GM18907 (cell line): Measurements from ENCODE around the gene SUPT20HL1.
"Not testable (repeated sequence)": the region's sequence is repeated elsewhere in the genome, so short reads cannot be mapped to it uniquely, and the experiment has no call there.

Source experiments
- ATAC-seq: cut with Tn5 transposase; IDR thresholded peaks from one replicate; pipeline ENCODE4 v1.9.1; 2021; ENCODE audit warnings: mild to moderate bottlenecking, moderate library complexity; ENCODE audit not compliant: unreplicated experiment

Gene SUPT20HL1

DNA sequence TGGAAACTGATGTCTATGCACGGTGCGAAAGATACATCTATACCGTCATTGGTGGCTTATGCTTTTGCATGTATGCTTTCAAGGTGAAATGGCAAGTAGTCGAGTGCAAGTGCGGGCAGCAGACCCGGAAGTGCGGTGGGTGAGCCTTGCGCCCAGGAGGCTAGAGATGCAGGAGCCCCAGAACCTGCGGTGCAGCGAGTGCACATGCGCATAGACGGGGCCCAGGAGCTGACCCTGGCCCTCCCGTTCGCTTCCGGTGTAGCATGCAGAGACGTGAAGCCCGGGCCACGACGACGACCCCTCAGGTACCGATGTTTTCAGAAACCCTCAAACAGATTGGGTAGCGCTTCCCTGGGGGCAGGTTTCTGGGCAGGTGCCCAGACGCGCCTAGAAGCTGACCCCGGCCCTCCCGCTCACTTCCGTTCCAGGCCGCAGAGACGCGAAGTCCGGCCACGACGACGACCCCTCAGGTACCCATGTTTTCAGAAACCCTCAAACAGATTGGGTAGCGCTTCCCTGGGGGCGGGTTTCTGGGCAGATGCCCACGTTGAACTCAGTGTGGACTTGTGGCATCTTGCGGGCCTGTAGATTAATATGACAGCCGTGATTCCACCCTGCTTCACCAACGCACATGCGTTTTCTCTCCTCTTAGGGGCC, 1.8 kb downstream of the SUPT20HL1 start:
- ATAC-seq = not testable (repeated sequence)

DNA sequence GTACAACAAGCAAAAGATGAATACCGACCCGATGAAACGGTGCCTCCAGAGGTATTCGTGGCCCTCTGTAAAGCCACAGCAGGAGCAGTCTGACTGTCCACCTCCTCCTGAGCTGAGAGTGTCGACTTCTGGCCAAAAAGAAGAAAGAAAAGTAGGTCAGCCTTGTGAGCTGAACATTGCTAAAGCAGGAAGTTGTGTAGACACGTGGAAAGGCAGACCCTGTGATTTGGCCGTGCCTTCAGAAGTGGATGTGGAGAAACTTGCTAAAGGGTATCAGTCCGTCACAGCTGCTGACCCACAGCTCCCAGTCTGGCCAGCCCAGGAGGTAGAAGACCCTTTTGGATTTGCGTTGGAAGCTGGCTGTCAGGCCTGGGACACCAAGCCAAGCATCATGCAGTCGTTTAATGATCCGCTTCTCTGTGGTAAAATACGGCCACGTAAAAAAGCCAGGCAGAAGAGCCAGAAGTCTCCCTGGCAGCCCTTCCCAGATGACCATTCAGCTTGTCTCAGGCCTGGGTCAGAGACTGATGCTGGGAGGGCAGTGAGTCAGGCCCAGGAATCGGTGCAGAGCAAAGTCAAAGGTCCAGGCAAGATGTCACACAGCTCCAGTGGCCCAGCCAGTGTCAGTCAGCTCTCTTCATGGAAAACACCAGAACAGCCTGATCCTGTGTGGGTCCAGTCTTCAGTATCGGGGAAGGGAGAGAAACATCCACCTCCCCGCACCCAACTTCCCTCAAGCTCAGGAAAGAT, 3.2 kb downstream of the SUPT20HL1 start:
- ATAC-seq = not testable (repeated sequence)

DNA sequence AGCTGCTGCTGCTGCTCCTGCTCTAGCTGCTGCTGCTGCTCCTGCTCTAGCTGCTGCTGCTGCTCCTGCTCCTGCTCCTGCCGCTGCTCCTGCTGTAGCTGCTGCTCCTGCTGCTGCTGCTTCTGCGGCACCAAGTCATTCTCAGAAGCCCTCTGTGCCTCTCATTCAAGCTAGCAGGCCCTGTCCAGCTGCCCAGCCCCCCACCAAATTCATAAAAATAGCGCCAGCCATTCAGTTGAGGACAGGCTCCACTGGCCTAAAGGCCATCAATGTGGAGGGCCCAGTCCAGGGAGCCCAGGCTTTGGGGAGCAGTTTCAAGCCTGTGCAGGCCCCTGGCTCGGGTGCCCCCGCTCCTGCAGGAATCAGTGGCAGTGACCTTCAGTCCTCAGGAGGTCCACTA, 3.9 kb downstream of the SUPT20HL1 start:
- no peak for ATAC-seq

DNA sequence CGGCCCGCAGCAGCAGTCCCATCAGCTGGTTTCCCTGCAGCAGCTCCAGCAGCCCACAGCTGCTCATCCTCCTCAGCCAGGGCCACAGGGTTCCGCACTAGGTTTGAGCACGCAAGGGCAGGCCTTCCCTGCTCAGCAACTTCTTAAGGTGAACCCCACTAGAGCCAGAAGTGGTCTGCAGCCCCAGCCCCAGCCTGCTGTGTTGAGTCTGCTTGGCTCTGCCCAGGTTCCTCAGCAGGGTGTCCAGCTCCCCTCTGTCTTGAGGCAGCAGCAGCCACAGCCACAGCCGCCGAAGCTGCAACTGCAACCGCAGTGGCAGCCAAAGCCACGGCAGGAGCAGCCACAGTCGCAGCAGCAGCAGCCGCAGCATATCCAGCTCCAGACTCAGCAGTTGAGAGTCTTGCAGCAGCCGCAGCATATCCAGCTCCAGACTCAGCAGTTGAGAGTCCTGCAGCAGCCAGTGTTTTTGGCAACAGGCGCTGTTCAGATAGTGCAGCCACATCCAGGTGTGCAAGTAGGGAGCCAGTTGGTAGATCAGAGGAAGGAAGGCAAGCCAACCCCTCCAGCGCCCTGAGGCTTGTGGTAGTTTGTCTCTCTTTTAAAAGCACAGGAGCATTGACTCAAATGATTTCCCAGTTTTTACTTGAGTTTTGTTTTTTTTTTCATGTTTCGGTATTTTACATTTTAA, 4.6 kb downstream of the SUPT20HL1 start:
- ATAC-seq = no peak

DNA sequence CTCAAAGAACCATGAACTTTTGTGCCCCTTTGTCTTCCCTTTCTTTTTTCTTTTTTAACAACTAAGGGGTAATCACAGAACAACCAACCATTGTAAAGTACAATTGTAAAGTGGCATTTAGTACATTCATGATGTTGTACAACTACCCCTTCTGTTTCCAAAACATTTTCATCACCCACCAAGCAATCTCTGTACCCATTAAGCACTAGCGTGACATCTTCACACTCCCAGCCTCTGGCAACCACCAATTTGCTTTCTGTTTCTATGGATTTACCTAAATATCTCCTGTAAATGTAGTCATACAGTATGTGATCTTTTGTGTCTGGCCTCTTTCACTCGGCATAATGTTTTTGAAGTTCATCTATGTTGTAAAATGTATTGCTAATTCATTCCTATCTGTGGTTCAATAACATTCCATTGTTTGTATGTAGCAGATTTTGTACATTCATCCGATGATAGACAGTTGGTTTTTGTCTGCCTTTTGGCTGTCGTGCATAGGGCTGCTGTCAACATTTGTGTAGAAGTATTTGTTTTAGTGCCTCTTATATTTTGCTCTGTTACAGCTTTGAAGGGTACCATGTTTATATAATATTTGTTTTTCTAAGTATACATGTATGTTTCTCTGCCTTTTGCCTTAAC, 6.4 kb downstream of the SUPT20HL1 start:
- not testable (repeated sequence) for ATAC-seq

DNA sequence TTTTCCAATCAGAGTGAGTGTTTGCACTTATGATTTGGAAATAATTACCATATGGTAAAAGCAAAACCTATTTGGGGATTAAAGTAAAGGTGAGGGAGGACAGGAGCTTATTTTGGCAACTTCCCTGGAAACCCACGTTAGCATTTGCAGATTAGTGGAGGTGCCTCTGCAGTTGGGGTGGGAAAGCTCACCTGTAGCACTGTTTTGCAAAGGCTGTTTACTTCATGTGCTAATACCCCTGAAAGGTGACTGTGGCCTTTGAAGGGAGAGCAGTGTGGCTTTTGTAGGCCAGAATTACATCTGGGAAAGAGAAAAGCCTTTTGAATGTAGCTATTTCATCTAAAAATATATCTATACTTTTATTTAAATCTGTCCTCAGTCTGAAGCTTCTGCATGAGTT, 9.4 kb downstream of the SUPT20HL1 start:
- no peak for ATAC-seq

DNA sequence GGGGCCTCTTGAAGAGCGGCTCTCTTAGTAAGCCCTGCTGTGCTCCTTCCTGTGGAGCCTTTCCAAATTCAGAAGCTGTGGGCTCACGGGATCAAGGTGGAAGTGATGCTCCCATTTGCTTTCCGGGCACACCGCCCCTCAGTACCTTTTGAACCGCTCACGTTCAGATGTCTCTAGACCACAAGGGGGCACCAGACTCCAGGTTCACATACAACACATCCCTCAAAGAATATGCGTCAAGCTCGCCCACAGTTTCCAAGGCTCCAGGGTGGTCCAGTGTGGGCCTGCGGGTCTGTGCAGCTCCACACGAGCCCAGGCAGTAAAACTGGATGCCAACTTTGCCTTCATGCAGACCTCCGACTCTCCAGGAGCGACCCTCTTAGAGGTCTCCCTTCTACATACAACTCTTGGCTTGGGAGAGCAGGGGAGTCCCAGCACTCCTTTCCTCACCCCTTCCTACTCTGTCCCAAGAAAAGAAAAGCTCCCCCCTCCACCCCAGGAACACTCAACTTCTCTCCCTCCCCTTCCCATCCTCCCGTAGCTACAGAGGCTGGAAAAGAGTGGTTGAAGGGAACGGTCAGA, 11.0 kb downstream of the SUPT20HL1 start:
- ATAC-seq = peak; percentile 69

DNA sequence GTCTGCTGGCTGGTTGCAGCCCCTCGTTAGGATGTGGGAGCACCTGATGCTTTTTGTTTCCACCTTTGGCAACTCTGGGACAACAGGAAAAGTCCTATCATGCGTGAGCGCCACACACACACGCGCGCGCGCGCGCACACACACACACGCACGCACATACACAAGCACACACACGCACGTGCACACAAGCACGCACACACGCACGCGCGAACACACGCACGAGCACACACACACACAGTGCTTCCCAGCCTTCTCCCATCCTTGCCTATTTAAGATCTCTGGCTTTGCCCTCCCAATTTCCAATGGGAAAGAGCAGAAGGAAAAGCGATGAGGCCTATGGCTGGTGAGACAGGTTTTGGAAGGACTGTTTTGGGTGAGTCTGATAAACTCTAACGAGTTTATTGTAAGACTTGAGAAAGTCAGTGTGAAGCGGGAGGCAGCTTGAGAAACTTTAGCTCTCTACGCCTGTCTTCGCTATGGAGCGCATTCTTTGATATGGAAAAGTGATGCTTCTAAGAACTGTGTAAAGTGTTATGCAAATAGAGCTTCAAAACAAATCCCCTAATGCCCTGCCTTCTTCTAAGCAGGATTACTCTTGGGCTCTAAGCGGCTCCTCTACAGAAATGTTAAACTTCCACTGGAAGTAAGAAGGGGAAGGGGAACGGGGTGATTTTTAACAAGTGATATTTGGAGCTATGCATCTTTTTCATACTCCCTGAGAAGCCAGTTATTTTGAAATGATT, 11.8 kb downstream of the SUPT20HL1 start:
- no peak for ATAC-seq

DNA sequence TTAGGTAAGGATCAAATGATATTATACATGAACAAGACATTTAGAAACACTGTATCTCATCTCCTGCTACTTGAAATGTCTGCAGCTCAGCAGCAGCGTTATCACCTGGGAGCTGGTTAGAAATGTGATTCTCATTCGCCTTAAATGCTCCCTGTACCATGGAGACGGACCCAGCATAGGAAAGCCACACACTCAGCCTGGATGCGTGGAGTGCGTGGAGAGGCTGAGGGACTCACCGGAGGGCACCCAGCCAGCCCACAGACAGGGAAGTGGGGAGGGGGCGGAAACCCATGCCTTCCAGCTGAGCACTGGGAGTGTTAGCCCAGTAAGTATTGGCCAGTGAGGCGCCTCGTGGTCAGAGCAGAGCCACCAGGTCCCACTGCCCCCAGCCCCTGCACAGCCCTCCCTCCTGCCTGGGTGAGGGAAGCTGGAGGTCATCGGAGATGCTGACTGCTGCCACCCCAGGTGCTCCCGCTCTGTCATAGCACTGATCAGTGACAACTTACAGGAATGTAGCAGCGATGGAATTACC, 15.2 kb downstream of the SUPT20HL1 start:
- ATAC-seq = no peak

DNA sequence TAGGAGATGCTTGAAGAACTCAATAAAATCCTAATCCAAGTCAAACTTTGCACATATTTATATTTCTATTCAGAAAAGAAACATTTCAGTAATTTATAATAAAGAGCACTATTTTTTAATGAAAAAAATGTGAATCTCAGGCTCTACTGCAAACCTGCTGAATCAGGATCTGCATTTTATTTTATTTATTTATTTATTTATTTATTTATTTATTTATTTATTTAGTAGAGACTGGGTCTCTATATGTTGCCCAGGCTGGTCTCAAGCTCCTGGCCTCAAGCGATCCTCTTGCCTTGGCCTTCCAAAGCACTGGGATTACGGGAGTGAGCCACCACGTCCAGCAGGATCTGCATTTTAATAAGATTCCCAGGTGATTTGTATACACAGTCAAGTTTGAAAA, 16.0 kb downstream of the SUPT20HL1 start:
- ATAC-seq = no peak

DNA sequence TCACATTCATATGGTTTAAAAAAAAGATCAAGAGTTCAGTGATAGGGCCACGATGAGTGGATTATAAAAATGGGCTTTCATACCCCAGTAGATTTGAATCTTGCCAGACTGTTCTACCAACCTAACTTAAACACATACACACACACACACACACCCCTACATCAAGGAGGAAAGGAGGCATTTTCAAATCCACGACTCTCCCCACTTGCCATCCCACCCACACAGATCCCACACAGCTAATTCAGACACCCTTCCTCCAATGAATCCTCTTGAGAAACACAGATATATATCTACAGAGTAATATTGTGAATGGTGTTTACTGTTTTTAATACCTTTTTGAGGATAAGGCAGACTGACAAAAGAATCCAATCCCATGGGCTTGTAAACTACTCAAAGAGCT, 16.8 kb downstream of the SUPT20HL1 start:
- no peak for ATAC-seq

DNA sequence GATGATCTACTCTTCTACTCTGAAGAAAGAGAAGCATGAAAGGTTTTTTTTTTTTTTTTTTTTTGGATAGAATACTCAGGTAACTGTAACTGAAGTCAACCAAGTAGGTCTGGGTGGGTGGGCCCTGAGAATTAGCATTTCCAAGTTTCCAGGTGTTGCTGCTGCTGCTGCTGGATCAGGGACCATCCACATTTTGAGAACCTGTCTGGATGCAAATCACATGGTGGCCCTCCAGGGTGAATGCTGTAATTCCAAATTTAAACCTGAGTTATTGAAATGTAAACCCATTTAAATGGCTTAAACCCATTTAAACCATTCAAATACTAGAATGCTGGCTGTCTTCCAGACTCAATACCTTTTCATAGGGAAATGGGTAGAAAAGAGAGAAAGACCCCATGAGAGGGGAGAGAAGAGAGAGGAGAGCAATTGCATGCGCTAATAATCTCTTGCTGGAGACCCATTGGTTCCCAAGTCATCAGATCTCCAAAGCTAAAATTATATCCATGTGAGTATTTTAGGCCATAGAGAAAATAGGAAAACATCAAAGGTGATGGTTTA, 17.6 kb downstream of the SUPT20HL1 start:
- ATAC-seq = no peak

DNA sequence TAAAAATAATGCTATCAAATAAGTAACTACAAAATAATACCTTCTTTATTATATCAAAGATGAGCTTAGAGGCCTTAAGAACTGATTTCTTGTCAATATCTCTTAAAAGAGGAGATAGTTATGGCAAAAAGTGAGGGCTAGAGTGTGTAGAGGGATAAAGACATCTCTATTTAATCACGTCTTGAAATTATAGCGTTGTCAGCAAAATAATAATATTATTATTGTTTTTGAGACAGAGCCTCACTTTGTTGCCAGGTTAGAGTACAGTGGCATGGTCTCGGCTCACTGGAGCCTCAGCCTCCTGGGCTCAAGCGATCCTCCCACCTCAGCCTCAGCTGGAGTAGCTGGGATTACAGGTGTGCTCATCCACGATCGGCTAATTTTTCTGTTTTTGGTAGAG, 18.3 kb downstream of the SUPT20HL1 start:
- ATAC-seq = no peak

DNA sequence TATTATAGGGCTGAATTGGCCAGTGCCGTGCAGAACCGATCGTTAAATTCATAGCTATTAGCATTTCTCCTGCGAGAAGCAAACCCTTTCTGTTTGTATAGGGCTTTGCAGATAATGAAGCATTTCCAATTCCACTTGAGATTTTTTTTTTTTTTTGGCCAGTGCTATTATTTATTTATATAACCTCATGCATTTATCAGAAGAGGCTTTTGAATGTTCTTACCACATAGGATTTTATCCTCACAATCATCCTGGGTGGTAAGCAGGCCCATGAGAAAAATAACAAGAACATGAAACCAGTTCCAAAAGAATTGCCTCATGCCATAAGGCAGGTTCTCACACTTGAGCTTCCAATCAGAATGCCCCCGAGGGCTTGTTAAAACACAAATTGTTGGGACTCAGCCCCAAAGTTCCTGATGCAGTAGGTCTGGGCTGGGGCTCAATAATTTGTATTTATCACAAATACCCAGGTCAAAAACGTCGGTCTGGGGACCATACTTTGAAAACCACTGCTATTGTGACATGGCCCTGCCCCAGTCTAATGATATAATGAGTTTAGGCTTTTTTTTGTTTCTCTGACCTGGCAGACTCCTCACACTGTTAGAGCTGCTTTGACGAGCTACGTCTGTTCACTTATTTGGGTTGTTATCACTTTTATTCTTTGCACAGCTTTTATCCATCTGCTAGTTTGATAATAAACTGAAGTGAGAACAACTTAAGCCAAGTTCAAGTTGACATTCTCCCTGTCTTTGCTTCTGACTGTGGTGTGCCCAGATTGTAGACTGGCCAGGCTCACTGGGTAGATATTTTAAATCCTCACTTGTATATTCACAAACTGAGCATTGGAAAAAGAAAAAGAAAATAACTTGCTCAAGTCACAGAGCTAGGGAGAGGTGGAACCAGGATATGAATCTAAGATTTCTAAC, 20.1 kb downstream of the SUPT20HL1 start:
- no peak for ATAC-seq

DNA sequence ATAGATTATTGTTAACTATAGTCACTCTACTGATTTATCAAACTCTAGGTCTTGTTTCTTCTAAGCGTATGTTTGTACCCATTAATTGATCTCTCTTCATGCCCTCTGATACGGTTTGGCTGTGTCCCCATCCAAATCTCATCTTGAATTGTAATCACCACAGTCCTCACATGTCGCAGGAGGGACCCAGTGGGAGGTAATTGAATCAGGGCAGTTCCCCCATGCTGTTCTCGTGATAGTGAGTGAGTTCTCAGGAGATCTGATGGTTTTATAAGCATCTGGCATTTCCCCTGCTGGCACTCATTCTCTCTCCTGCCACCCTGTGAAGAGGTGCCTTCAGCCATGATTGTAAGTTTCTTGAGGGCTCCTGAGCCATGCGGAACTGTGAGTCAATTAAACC, 21.9 kb downstream of the SUPT20HL1 start:
- ATAC-seq = not testable (repeated sequence)

DNA sequence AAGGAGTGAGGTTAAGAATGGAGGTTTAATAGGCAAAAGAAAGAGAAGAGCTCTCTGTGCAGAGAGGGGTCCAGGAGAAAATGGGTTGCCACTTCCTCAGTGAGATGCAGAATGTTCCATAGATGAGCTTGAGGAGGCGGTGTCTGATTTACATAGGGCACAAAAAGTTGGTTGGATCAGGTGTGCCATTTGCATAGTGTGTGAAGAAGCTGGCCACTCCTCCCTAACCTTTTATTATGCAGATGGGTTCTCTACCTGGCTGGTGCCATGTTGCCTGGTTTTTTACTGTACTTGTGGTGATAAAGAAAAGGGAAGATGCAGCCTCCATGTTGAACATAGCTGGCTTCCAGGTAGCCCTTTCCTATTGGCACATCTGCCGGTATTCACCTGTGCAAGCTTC, 27.3 kb downstream of the SUPT20HL1 start:
- ATAC-seq = no peak

DNA sequence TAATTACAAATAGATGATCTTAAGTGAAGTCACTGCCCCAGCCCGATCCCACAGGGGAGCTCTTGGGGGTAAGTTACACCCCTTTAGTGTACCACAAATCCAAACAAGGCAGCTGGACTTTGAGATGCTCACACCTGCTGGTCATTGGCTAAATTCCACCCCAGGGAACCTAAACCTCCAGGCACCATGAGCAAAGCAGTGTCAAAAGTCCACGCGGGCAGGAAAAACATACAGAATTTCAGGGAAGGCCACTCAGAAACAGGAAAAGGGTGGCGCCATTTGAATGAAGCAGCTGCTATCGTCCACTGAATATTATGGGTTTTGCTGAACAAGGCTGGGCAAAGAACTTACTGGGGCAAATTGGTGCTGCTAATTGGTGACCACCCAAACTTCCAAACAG, 30.9 kb downstream of the SUPT20HL1 start:
- ATAC-seq = no peak

DNA sequence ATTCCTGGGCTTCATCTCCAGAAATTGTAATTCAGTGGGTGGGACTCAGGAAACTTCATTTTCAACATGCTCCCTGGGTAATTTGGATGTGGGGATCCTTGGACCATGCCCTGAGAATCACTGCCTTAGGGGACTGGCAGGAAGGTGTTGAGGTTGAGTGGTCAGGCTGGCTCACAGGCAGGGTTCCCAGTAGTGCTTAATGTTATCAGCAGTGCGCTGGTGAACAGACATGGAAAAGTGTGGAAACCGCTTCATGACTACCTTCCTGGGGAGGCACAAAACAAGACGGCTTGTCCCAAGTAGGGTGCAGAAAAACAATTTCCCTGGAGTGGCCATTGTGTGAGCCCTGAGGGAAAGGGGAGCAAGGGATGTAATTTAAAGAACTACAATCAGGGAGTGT, 31.4 kb downstream of the SUPT20HL1 start:
- ATAC-seq = no peak

DNA sequence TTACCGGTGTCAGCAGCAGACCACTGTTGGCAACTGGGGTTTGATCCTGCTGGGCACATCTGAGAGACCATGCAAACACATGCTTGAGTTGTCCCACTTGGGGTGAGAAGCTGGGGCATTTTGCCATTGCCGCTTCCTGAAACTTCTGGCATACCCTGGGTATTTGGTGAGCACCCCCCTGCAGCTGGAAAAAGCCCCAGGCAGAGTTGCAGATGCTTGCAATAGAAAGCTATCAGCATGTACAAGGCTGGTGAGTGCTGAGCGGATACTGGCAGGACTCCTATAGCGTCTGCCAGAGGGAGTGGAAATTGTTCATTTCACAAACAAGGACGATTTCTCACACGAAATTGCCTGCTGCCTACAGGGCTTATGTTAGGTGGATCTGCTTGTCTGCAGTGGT, 32.3 kb downstream of the SUPT20HL1 start:
- no peak for ATAC-seq
